GM15510 (cell line): Measurements from ENCODE around the gene ZNF462.

Experiments used
- POLR2A ChIP-seq: IDR thresholded peaks from 3 replicates; pipeline ENCODE4 v1.6.1; 2011; ENCODE audit warnings: borderline replicate concordance; ENCODE audit not compliant: insufficient read length; ENCODE audit errors: extremely low read depth

Gene ZNF462

GRCh38 chr9:106893088-106893487 is 30.1 kb downstream of the ZNF462 start:
- no peak for TF ChIP-seq POLR2A

- no peak for TF ChIP-seq POLR2A
These were observed 33.7 kb downstream of the ZNF462 start for GRCh38 chr9:106896695-106897094.

- no peak for TF ChIP-seq POLR2A
These were observed 34.3 kb downstream of the ZNF462 start for GRCh38 chr9:106897236-106897635.

GRCh38 chr9:106897751-106898150 is 34.8 kb downstream of the ZNF462 start:
- no peak for TF ChIP-seq POLR2A

- TF ChIP-seq POLR2A = no peak
These were observed 43.2 kb downstream of the ZNF462 start for GRCh38 chr9:106906129-106906528.

- TF ChIP-seq POLR2A = no peak
These were observed 49.0 kb downstream of the ZNF462 start for GRCh38 chr9:106911951-106912350.

- no peak for TF ChIP-seq POLR2A
These were observed 50.3 kb downstream of the ZNF462 start for GRCh38 chr9:106913276-106913675.

GRCh38 chr9:106915851-106916250 is 52.9 kb downstream of the ZNF462 start:
- no peak for TF ChIP-seq POLR2A

- no peak for TF ChIP-seq POLR2A
These were observed 53.7 kb downstream of the ZNF462 start for GRCh38 chr9:106916466-106917235.

GRCh38 chr9:106918825-106919509 is 56.0 kb downstream of the ZNF462 start:
- TF ChIP-seq POLR2A = no peak

GRCh38 chr9:106920091-106920490 is 57.1 kb downstream of the ZNF462 start:
- no peak for TF ChIP-seq POLR2A

- no peak for TF ChIP-seq POLR2A
These were observed 57.8 kb downstream of the ZNF462 start for GRCh38 chr9:106920701-106921283.

GRCh38 chr9:106921341-106921899 is 58.5 kb downstream of the ZNF462 start:
- TF ChIP-seq POLR2A = no peak

- TF ChIP-seq POLR2A = no peak
These were observed 59.1 kb downstream of the ZNF462 start for GRCh38 chr9:106922026-106922425.

GRCh38 chr9:106925392-106925791 is 62.4 kb downstream of the ZNF462 start:
- TF ChIP-seq POLR2A = no peak
